B cell (primary cell): Measurements from ENCODE around the gene SART3. TPM values are rescaled to one million over a fixed set of nuclear protein-coding genes. Genes with fewer than 3 reads are reported as not detected.
A peak's percentile ranks its signal among the peaks of the same experiment; 100 is the strongest.

Experiments used
- ATAC-seq: fragments of 200-7000 bp; cut with Tn5 transposase; one replicate; pipeline ENCODE4 v1.10.0; 2021; ENCODE audit warnings: low read depth, mild to moderate bottlenecking, moderate number of reproducible peaks, moderate library complexity
- CTCF ChIA-PET: fragments of 350-600 bp; sonication (Branson Sonifier 250); formaldehyde crosslinking; loops from one replicate; lab custom pipeline; 2021; ENCODE audit warnings: antibody characterized with exemption, inconsistent platforms; lab: Charles Lee
- POLR2A ChIA-PET: fragments of 350-600 bp; sonication (Branson Sonifier 250); formaldehyde crosslinking; loops from one replicate; lab custom pipeline; 2021; ENCODE audit warnings: antibody characterized with exemption; lab: Charles Lee
- DNase-seq: peaks from one replicate; pipeline ENCODE4 v3.0.0; 2013
- H2AFZ ChIP-seq: 2 replicates; pipeline ENCODE4 v1.6.1; 2012; ENCODE audit warnings: mild to moderate bottlenecking, low read depth, low read length; ENCODE audit not compliant: insufficient read depth, poor library complexity, severe bottlenecking
- H3K27ac ChIP-seq, 2 donors: 1 replicate in 1 of 2; 2 replicates in 1 of 2; pipeline ENCODE4 v1.5.1; 2012 to 2013; ENCODE audit warnings: low read length in 2 of 2, mild to moderate bottlenecking in 2 of 2, moderate library complexity in 1 of 2
- H3K27me3 ChIP-seq, 4 experiments: fragments of 200-600 bp in 1 of 4; sonication (generic) in 1 of 4; replicated peaks in 1 of 4; 1 replicate in 2 of 4; 2 replicates in 2 of 4; pipeline versions ENCODE4 v1.6.1 to v1.7.0; 2013 to 2016; ENCODE audit warnings: low read length in 3 of 4, mild to moderate bottlenecking in 2 of 4, mixed read lengths in 1 of 4, moderate library complexity in 1 of 4; ENCODE audit not compliant: insufficient read depth in 4 of 4, control insufficient read depth in 3 of 4; ENCODE audit errors: control extremely low read depth in 1 of 4
- H3K36me3 ChIP-seq, 2 experiments: replicated peaks in 1 of 2; 1 replicate in 1 of 2; 2 replicates in 1 of 2; pipeline versions ENCODE4 v1.6.1 to v1.7.1; 2013; ENCODE audit warnings: low read length in 1 of 2; ENCODE audit not compliant: insufficient read depth in 2 of 2, control insufficient read depth in 1 of 2; ENCODE audit errors: control extremely low read depth in 1 of 2, extremely low read depth in 1 of 2
- H3K4me1 ChIP-seq, 2 donors: fragments of 200-600 bp in 1 of 2; sonication (generic) in 1 of 2; 1 replicate in 1 of 2; 2 replicates in 1 of 2; pipeline versions ENCODE4 v1.5.1 to v1.6.1; 2013 to 2017; ENCODE audit warnings: low read length in 2 of 2; ENCODE audit not compliant: control insufficient read depth in 2 of 2, insufficient read depth in 2 of 2
- H3K4me2 ChIP-seq: replicated peaks from 2 replicates; pipeline ENCODE3; 2012; ENCODE audit warnings: mild to moderate bottlenecking, low read depth, low read length; ENCODE audit not compliant: poor library complexity, severe bottlenecking
- H3K4me3 ChIP-seq, 5 experiments: fragments of 200-600 bp in 1 of 5; sonication (generic) in 1 of 5; 1 replicate in 3 of 5; 2 replicates in 2 of 5; pipeline versions ENCODE4 v1.5.1 to v1.7.0; 2011 to 2016; ENCODE audit warnings: low read length in 4 of 5, mild to moderate bottlenecking in 4 of 5, low read depth in 2 of 5, control low read depth in 1 of 5, moderate library complexity in 1 of 5; ENCODE audit not compliant: insufficient read depth in 1 of 5; ENCODE audit errors: control extremely low read depth in 1 of 5, extremely low read depth in 1 of 5
- H3K79me2 ChIP-seq: fragments of 200-600 bp; sonication (generic); one replicate; pipeline ENCODE4 v1.6.0; 2016; ENCODE audit warnings: low read length; ENCODE audit not compliant: control insufficient read depth, insufficient read depth
- H3K9ac ChIP-seq: fragments of 200-600 bp; sonication (generic); 2 replicates; pipeline ENCODE4 v1.6.1; 2017; ENCODE audit warnings: mild to moderate bottlenecking, low read length, moderate library complexity
- H3K9me3 ChIP-seq, 3 donors: one replicate each; pipeline versions ENCODE4 v1.6.1 to v1.7.1; 2013; ENCODE audit warnings: low read length in 2 of 3; ENCODE audit not compliant: control insufficient read depth in 2 of 3, insufficient read depth in 1 of 3; ENCODE audit errors: control extremely low read depth in 1 of 3
- H4K20me1 ChIP-seq: 2 replicates; pipeline ENCODE4 v1.6.0; 2012; ENCODE audit warnings: mild to moderate bottlenecking, low read length; ENCODE audit not compliant: insufficient read depth, control insufficient read depth, poor library complexity, severe bottlenecking
- H3K27ac Mint-ChIP-seq: one replicate; pipeline ENCODE4 v1.8.0; 2021; ENCODE audit warnings: mixed read lengths
- H3K27me3 Mint-ChIP-seq: one replicate; pipeline ENCODE4 v1.8.0; 2021; ENCODE audit warnings: mixed read lengths
- H3K4me1 Mint-ChIP-seq: one replicate; pipeline ENCODE4 v1.8.0; 2021; ENCODE audit warnings: mixed read lengths
- H3K4me3 Mint-ChIP-seq: one replicate; pipeline ENCODE4 v1.8.0; 2021; ENCODE audit warnings: mixed read lengths
- H3K9me3 Mint-ChIP-seq: one replicate; pipeline ENCODE4 v1.8.0; 2022; ENCODE audit warnings: mixed read lengths; ENCODE audit not compliant: insufficient read depth
- CTCF ChIP-seq: fragments of 200-600 bp; IDR thresholded peaks from one replicate; pipeline ENCODE4 v1.8.0; 2022; ENCODE audit warnings: antibody characterized with exemption, mild to moderate bottlenecking
- EZH2 ChIP-seq: IDR thresholded peaks from 2 replicates; pipeline ENCODE4 v1.6.1; 2012; ENCODE audit warnings: borderline replicate concordance, low read depth, mild to moderate bottlenecking, moderate library complexity, low read length; ENCODE audit not compliant: insufficient read depth, poor library complexity, severe bottlenecking
- WGBS: methylation state at CpG from one replicate; pipeline ENCODE4 v1.1.5; 2013; ENCODE audit warnings: missing lambda C conversion rate; ENCODE audit not compliant: insufficient coverage; 5-methylcytosine and 5-hydroxymethylcytosine counted together
- intact Hi-C: fragments of 100-400 bp; cut with micrococcal nuclease; formaldehyde crosslinking; loops from one replicate; pipeline ENCODE4 v1.10.0; 2022
- polyA plus RNA-seq: library from polyadenylated mRNA; depleted of rRNA; stranded (reverse); fragments of >200 nt; gene quantifications from 2 replicates; pipeline ENCODE4 v1.2.3, GENCODE V29; 2012
- total RNA-seq, 2 donors: library from RNA; stranded (reverse); fragments of 120-200 nt in 1 of 2; gene quantifications; 1 replicate in 1 of 2; 2 replicates in 1 of 2; pipeline versions ENCODE4 v1.2.3 to v1.2.4, GENCODE V29; 2013 to 2022

The SART3 gene
- total and polyA plus RNA-seq, 2 donors (not counting 1 experiment from before 2014, with no cell fraction given): 24.1 to 131 TPM

- H3K4me1 ChIP-seq: peaks cover 53 to 61% of the 10 kb centered on the region in 2 donors
- H3K9me3 Mint-ChIP-seq: no peaks in the 10 kb centered on the region
Measured at GRCh38 chr12:108562348-108563135, 1.6 kb upstream of the SART3 start, which contains the start of gene ISCU. ISCU (plus strand) TSS chr12:108562596; CDS start chr12:108562623, 27 bp downstream.

More at GRCh38 chr12:108562348-108563135, 1.6 kb upstream of the SART3 start, which contains the start of gene ISCU:
- Histone ChIP-seq H3K79me2 (peaks cover 58% of the 10 kb centered on the region), H3K27ac (peak within 1 kb of the TSS; percentile 94 to 97), H4K20me1 (peaks cover 31% of the 10 kb centered on the region), H3K4me3 (peak within 1 kb of the TSS; percentile 84 to 99 (median 98)), H3K27me3 (no peaks in the 10 kb centered on the region), H3K4me2 (peak within 1 kb of the TSS; percentile 94), H2AFZ (peak within 1 kb of the TSS; percentile 95), H3K9ac (peak within 1 kb of the TSS; percentile 89), H3K9me3 (no peaks in the 10 kb centered on the region), H3K36me3 (peaks cover 20 to 42% of the 10 kb centered on the region in 2 experiments)
- WGBS: under 1% methylated on average over 72 of the region's 72 CpGs
- Mint-ChIP-seq H3K4me3 (peak within 1 kb of the TSS; percentile 100), H3K27ac (peak within 1 kb of the TSS; percentile 100), H3K27me3 (no peaks in the 10 kb centered on the region), H3K4me1 (peaks cover 72% of the 10 kb centered on the region)
- CTCF ChIA-PET: interaction anchor here (0.6 to 19.8 kb wide), 14 partner anchors 8 to 492 kb away, joined by 3 to 424 read pairs (median 4); partner anchors contain the start of gene SELPLG
- ATAC-seq: peak; percentile 73
- intact Hi-C loops: loop anchor here (1.0 to 5.0 kb wide), 10 partner anchors 56 to 1150 kb away; partner anchors contain the start of genes ALKBH2, FAM222A, PWP1 and SSH1
- peak; percentile 99 for DNase-seq
- TF ChIP-seq CTCF (no peak), EZH2 (no peak)
- POLR2A ChIA-PET: interaction anchor here (0.7 to 3.2 kb wide), 7 partner anchors 11 to 263 kb away, joined by 3 to 51 read pairs (median 4); partner anchors contain the start of gene SELPLG
